Activated naive CD4-positive, alpha-beta T cell treated with anti-CD3 and anti-CD28 coated beads, Interleukin-2, amount 50 U/mL, for 16 hours (primary cell): Measurements from ENCODE around the gene CCDC78.

Source experiments
- DNase-seq: peaks from one replicate; pipeline ENCODE4 v3.0.0-alpha.2; 2020

The CCDC78 gene

DNA sequence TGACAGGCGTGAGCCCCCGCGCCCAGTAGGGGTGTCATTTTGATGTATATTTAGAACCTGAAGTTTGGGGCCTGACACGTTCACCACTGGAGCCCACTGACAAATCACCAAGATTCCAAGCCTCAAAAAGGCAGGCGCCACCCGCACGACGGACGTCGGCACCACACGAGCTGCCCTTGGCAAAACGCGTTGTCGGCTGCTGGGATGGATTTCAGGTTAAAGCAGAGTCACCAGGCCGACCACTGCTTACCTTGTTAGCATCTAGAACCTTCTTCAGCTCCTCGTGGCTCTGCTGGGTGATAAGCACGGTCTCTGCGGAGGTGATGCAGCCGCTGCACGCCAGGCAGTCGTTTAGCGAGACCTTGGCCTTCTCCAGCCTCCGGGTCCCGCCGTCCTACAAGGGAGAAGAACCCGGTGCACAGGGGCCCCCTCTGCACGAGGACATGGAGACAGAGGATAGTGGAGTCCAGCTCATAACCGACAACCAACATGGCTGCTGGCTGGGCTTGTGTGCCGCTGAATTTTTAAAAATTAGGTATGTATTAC, 10.8 kb upstream of the CCDC78 start:
- DNase-seq: no peak

DNA sequence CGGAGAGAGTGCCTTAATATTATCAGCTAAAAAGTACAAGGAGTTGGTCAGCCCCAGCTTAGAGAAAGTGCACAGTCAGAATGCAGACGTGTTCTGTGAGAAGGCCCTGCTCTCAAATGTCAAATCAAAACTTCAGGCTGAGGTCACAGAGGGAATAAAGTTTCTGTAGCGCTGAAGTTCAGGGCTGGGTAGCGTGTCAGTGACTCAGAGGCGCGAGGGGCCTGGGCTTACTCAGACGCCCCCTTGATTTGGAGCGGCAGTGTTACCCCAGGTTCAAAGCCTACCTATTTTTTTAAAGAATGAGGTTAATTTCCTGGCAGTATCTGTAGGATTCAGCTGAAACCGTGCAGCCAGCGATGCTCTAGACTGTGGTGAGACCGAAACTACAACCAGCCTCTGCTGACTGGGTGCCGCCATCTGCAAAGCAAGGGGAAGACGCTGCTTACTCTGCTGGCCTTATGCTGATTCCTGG, 9.8 kb upstream of the CCDC78 start:
- DNase-seq: peak; percentile 27

DNA sequence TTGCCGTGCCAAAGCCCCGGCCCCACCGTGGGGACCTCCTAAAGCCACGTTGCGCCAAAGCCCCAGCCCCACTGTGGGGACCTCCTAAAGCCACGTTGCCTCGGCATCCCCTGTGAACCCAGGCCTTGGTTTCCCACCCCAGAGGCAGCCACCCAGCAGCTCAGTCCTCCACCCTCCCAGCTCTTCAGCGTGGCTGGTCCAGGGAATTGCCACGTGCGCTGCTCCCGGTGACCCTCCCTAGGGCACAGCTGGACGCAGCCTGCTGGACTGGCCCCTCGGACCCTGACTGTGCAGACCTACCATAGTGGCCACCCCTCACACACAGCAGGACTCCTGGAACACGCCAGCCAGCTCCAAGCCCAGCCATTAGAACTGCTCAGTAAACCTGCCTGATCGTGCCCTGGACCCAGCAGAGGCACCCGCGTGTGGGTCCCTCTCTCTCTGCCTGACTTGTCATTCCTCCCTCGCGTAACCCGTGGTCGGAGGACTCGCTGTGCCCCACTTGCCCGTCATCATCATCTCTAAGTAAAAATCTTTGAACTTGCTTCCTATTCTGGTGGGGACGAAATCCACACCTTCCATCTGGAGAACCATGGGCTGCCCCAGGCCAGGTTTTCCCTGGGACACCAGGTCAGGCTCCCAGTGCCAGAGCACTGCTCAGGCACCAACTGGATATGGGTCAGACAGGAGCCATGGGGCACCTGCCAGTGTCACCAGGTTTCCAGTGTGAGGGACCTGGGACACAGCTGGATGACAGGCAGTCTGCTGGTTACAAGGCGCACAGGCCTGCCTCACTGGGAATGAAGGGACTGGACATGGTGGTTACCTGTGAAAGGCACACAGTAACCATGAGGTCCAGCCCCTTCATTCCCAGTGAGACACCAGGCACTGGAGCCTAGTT, 9.0 kb upstream of the CCDC78 start:
- DNase-seq: no peak

DNA sequence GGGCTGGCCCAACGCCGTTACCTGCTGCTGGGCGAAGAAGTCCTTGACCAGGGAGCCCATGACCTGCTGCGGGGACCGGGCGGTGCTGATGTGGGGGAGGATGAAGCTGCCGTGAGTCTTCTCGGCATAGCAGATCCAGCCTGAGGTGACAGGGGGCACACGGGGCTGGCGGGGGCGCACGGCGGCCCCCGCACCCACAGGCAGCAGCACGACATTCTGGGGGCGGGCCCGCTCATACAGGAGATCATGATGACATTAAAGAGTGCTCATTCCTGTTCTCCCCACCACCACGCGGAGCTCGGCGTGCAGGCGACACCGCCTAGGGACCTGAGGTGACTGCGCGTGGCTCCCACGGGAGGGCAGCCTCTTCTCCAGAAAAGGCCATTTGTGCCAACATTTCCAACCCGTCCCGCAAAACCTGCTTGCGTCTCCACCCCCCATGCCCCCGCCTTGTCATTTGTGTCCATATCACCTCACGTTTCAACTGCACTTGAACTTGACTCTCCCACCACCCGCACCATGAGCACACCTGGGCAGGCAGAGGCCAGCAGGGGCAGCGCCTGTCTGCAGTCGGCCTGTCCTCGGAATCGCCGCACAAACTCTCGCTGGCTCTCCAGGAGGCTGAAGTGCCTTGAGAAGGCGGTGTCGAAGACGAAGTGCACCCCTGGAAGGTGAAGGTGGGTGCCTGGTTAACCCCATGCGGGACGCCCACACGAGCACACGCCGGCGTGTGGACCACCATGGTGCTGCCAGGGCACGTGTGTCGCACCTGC, 8.2 kb upstream of the CCDC78 start:
- DNase-seq: no peak

DNA sequence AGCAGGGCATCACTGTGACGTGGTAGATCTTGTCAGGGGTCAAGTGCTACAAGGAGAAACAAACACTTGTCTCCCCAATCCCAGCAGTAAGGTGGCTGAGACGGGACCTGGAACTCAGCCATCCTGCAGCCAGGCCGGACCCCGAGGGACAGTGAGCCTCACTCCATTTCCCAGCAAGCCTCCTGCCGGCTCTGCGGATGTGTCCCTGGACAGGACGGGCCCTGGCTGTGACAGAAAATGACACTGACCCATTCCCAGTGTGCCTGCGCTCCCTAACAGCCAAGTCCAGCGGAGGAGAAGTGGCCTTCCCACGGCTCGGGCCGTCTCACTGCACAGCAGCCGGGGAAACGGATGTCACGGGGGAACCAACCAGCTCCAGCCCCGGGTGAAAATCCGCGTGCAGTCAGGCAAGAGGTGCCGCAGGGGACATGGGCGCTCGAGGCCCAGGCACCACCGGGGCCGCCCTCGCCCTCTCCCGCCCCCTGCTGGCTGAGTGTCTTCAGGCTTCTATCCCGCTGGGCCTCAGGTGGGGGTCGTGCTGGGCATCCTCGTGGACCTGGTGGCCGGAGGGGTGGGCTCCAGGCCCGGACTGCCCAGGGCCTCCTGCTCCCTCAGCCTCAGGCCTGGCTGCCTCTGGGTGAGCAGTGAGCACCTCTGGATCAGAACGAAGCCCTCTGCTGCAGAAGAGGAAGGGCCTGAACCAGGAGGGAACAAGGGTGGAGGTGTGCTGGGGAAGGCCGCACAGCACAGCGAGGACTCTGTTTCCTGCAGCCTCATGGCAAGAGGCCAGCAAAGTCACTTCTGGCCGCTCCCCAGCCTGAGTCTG, 7.4 kb upstream of the CCDC78 start:
- DNase-seq: peak; percentile 57

DNA sequence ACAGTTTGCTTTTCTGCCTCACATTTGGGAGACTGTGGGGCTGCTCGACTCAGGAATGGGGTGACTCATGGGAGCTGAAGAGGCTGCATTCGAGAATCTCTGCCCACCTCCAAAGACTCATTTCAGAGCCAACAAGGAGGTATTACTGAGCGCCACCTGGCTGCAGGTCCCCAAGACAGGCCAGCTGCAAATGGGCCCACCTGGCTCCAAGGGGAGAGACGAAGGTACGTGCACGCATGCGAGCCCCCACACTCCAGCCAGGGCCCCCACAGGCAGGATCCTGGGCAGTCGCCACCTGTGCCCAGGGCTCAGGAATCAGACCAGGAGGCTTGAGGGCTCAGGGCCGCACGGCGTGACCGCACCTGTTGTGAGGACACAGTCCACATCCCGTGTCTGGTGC, 6.7 kb upstream of the CCDC78 start:
- DNase-seq: no peak

DNA sequence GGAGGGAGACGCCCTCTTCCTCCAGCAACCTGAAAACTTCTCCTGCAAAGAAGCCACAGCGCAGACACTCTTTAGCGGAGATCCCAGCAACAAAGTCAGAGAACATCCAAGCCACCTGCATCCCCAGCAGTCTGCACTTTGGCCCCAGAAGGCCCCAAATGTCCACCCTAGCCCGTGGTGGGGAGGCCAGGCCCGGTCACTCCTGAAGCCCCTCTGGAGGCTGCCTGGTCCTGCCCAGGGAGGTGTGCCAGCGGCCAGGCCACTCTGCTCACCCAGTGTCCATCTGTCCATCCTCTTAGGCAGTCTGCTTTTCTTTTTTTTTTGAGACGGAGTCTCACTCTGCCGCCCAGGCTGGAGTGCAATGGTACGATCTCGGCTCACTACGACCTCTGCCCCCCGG, 6.1 kb upstream of the CCDC78 start:
- no peak for DNase-seq

DNA sequence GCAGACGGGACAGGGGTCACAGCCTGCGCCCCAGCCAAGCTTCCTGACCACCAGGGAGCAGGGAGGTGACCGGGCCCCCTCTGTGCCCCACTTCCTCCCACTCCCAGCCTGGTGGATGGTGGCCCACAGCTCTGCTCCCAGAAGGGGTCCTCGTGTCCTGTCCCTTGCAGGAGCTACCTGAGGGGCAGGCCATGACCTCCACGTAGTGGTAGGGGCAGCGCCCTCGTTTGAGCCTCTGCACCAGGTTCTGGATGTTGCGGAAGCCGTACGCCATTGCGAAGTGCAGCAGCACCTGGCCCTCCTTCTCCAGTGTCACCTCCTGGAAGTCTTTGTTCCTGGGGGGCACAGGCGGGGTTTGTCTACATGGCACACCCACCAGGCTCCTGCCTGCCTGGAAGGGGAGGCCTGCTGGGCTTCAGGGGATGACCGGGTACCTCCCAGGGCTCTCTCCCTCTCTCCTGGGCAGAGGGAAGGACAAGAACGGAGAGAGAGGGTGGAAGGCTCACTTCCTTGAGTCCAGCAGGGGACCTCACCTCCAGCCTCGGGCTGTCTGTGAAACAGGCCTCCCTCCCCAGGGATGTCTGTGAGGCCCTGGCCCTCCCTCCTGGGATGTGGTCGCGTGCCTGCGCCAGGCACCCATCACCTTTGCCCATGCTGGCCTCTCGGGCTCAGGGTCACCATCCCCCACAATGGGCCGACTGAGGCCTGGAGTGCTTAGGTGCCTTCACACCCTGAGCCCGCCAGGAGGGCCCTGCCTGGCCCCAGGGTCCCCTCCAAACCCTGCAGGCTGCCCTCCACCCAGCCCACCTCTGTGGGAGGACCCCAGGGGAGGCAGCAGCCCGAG, 4.6 kb upstream of the CCDC78 start:
- no peak for DNase-seq

DNA sequence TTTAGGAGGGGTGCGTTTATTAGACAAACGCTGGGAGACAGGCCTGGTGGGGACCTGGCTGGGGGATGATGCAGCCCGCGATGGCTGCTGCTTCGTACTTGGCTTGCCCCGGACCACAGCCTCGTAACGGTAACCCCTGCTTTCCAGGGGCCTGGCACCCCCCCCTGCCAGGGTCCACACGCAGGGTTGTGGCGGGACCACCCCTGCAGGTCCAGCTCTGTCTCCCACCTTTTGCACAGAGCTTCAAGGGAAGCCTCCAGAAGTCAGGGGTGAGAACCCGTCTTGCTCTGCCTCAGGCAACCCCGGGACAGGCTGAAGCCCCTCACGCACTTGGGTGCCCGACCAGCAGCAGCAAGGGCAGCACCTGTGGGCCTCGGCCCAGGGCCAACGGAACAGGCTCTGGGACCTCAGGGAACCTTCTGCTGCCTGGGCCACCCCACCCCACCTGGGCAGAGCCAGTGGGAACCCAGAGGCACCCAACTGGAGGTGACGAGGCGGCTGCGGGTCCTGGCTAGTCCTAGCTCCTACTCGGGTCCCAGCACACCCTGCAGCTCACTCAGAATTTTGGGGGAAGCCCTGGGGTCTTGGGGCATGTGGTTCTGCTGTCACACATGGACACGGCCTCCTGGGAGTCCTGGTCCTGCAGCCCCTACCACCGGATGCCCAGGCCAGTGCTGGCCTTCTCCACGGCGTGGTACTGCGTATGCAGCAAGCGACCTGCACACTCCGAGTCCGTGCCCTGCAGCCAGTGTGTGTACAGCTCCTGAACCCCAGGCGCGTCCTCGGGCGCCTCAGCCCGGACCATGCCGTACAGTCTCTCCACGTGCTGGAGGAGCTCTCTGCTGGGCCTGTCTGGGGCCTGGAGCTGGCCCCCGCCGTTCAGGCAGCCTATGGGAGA, 3.8 kb upstream of the CCDC78 start:
- no peak for DNase-seq

DNA sequence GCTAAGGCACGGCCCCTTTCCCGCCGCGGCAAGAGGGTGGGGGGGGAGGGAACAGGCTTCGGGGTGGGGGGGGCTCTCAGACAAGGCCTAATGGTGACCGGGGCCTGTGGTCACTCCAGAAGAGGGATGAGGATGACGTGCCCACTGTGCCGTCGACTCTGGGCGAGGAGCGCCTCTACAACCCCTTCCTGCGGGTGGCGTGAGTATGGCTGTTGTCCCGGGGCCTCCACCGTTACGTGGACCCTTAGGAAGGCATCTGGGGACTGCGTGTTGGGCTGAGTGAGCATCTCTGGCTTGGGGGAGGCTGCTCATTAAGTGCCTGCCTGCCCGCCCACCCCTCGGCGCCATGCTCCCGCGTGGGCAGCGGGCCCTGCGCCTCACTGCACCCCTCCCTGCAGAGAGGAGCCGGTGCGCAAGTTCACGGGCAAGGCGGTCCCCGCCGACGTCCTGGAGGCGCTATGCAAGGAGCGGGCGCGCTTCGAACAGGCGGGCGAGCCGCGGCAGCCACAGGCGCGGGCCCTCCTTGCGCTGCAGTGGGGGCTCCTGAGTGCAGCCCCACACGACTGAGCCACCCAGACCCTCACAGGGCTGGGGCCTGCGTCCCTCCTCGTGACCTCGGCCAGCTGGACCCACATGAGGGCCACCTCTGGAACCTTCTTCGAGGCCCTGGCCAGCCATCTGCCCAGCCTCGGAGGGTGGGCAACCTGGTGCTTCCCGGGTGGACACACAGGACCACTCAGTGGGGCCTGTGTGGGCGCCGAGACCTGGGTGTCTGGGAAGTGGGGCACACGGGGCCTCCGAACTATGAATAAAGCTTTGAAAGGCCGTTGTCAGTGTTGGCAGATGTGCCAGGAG, 2.9 kb upstream of the CCDC78 start:
- DNase-seq: no peak

DNA sequence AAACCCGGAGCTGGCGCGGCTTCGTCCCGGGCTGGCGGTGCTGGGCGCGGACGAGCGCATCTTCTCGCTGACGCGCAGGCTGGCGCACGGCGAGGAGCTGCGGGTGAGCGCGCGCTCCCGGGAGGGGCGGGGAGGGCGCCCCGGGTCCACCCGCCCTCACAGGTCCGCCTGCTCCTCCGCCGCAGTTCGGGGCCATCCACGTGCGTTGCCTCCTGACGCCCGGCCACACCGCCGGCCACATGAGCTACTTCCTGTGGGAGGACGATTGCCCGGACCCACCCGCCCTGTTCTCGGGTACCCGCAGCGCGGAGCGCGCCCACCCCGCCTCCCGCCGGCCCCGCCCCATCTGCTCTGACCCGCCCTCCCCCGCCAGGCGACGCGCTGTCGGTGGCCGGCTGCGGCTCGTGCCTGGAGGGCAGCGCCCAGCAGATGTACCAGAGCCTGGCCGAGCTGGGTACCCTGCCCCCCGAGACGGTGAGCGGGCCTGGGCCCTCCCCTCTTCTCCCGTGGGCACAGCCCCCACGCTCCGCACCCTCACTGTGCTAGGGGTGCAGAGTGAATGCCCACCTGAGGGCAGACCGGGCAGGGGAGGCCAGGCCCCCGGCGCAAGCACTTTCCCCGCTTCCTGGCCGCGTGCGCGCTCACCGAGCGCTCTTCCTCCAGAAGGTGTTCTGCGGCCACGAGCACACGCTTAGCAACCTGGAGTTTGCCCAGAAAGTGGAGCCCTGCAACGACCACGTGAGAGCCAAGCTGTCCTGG, 2.1 kb upstream of the CCDC78 start:
- DNase-seq: peak; percentile 56

DNA sequence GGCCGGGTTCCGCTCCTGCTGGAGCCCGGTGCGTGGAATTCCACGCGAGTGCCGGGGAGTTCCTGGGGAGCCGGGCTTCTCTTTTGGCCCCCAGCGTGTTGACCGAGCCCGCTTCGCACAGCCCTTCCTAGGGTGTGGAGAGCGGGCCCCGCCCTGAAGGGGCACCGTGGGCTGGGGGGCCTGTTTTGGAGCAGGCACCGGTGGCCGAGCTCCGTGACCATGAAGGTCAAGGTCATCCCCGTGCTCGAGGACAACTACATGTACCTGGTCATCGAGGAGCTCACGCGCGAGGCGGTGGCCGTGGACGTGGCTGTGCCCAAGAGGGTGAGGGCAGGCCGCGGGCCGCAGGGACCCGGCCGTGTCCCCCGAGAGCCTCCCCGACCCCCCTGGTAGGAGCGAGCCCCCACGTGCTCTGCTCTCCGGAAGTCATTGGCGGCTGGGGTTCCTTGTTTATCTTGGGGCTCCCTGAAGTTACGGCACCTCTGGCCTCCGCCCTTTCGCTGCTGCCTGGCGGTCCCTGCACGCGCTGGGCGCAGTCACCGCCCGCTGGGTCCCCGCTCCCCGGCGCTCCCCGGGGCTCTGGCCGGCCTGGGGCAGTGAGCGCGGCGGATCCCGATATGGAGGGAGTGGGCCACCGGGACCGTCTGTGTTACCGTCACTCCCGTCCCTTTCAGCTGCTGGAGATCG, 1.2 kb upstream of the CCDC78 start:
- DNase-seq: no peak

DNA sequence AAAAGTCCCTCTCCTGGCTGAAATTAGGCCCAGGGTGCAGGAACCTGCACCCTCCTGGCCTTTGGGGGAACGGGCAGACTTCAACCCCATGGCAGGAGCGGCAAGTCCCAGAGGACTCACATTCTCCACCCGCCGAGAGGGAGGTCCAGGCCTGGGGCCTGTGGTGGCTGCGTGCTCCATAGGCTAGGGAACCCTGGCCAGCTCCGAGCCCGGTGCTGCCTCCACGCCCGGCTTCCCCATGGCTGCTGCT, 130 bp downstream of the CCDC78 start:
- no peak for DNase-seq

DNA sequence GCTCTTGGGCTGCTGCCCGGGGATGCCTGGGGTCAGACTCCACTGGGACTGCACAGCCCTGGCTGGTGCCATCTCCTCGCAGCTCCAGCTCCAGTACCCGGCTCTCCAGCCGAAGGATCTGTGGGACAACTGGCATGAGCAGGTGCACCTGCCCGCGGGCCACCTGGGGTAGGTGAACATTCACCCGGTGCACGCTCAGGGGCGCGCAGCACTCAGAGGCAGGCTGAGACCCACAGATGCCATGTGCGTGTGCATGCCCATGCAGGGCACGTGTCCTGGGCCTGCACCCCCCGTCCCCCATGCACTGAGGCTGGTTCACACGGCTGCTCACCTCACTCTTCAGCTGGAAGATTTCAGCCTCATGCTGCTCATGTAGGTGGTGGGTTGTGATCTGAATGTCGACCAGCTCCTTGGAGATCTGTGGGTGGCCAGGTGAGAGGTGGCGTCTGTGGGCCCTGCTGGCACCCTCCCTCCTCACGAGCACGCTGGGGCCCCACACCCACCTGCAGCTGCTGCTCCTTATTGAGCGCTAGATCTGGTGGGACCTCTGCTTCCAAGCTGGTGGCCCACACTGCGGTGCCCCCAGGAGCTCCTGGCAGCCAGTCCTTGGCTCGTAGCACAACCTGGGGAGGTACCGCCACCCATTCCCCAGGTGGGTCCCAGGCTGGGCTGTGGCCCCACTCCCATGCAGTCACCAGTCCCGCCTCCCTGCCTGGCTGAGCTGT, 618 bp downstream of the CCDC78 start:
- no peak for DNase-seq

DNA sequence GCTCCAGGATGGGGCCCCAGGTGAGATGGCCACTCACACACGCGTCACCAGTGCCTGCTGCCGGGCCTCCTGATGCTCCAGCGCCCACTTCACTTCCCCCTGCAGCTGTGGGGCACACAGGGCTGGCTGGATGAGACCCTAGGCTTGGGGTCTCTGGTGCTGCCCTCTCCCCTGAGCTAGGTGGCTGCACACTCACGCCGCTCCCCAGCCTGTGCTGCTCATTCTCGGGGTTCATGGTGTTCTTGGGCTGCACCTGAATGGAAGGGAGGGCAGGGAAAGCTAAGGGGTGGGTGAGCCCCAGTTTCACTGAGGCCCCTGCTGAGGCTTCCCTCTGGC, 1.2 kb downstream of the CCDC78 start:
- no peak for DNase-seq

DNA sequence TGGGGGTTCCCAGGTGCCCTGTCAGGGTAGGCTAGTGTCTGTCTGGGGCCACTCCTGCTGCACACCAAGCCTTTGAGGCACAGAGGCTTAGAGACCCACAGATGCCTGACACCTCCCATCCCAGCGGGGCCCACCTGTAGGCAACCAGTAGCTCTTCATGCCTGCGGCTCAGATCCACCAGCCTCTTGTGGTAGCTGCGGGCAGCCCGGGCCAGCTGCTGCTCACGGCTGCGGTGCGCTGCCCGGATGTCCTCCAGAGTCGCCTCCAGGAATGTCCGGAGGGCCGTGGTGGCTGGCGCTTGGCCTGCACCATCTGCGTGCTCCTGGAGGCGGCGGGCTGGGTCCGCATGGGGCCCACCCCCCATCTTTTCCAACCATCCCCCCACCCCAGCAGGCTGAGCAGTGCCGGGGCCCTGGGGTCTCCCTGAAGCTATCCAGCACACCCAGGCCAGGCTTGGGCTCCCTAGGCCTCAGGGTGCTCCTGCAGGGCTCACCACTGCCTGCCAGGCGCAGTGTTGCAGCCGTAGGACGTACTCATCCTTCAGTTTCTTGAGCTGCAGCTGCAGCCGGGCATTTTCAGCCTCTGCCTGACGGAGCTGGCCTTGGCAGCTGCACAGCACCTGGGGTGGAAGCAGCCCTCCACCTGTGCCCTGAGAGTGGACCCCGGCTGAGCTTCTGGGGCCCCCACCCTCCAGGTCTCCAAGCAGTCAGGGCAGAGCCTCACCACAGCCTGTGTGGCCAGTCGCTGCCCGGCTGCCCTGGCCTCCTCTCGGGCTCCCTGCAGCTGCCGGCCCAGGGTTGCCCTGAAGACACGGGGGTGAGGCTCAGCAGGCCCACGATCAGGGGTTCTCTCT, 1.8 kb downstream of the CCDC78 start:
- no peak for DNase-seq

DNA sequence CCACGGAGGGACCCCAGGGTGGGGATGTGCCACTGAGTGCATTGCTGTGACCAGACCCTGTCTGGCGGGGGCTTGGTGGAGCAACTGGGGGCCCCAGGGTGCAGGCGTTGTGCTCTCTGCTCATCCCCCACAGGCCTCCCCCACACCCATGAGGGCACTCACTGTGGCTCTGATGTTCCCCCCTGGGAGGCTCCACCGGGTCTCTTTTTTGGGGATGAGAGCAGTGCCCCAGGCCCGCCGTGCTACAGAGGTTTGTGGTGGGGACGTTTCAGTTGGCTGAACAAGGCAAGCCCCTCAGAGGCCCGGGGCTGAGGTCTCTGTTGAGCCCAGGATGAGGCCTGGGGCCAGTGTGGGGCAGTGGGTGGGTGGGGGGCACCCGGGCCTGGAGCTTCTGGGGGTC, 2.5 kb downstream of the CCDC78 start:
- DNase-seq: no peak
